GM12878 (cell line): ENCODE results near the gene PRLH. TPM values are rescaled to one million over a fixed set of nuclear protein-coding genes. Genes with fewer than 3 reads are reported as not detected.

Experiments
- CBFB ChIP-seq: IDR thresholded peaks from 2 replicates; pipeline ENCODE4 v1.6.1; 2016; ENCODE audit warnings: antibody characterized with exemption, low read depth
- CHD1 ChIP-seq: IDR thresholded peaks from 2 replicates; pipeline ENCODE4 v1.6.1; 2012; ENCODE audit warnings: low read depth, low read length, improper control_type of control experiment
- CTCF ChIP-seq, 3 experiments: IDR thresholded peaks in 2 of 3; conservative IDR thresholded peaks in 1 of 3; 2 replicates each; pipeline ENCODE4 v1.5.1; 2011; ENCODE audit warnings: low read depth in 3 of 3, low read length in 3 of 3, mild to moderate bottlenecking in 3 of 3, control low read depth in 2 of 3, moderate library complexity in 2 of 3, inconsistent platforms in 1 of 3, mixed read lengths in 1 of 3; ENCODE audit not compliant: control insufficient read depth in 2 of 3, insufficient read depth in 1 of 3; ENCODE audit errors: extremely low read depth in 1 of 3
- EGR1 ChIP-seq, 2 experiments: IDR thresholded peaks; 1 replicate in 1 of 2; 2 replicates in 1 of 2; pipeline ENCODE4 v1.6.1; 2011 to 2012; ENCODE audit warnings: low read depth in 2 of 2, low read length in 2 of 2, borderline replicate concordance in 1 of 2, mild to moderate bottlenecking in 1 of 2, moderate library complexity in 1 of 2
- FOXM1 ChIP-seq: IDR thresholded peaks from 2 replicates; pipeline ENCODE4 v1.6.1; 2012; ENCODE audit warnings: low read depth, mild to moderate bottlenecking, inconsistent platforms, low read length, moderate library complexity
- GATAD2B ChIP-seq: fragments of 450-650 bp; conservative IDR thresholded peaks from 2 replicates; pipeline ENCODE4 v1.6.1; 2017; ENCODE audit warnings: low read depth, mild to moderate bottlenecking, moderate library complexity
- HCFC1 ChIP-seq: fragments of 150-350 bp; IDR thresholded peaks from 2 replicates; pipeline ENCODE4 v1.6.1; 2014; ENCODE audit warnings: low read length
- KDM1A ChIP-seq: fragments of 200-600 bp; sonication (generic); IDR thresholded peaks from 2 replicates; pipeline ENCODE4 v1.6.1; 2016; ENCODE audit warnings: borderline replicate concordance
- NR2C1 ChIP-seq: fragments of 450-650 bp; IDR thresholded peaks from 2 replicates; pipeline ENCODE4 v1.6.1; 2017; ENCODE audit warnings: antibody characterized with exemption, mild to moderate bottlenecking, moderate library complexity
- POLR2AphosphoS5 ChIP-seq: IDR thresholded peaks from 2 replicates; pipeline ENCODE4 v1.6.1; 2011; ENCODE audit warnings: mild to moderate bottlenecking, low read length, inconsistent platforms
- RCOR1 ChIP-seq: conservative IDR thresholded peaks from 2 replicates; pipeline ENCODE4 v1.6.1; 2012; ENCODE audit warnings: low read depth, low read length, improper control_type of control experiment
- SMAD1 ChIP-seq: fragments of 450-650 bp; IDR thresholded peaks from 2 replicates; pipeline ENCODE4 v1.6.1; 2018; ENCODE audit warnings: mild to moderate bottlenecking, low read depth; ENCODE audit not compliant: partially characterized antibody
- SMAD5 ChIP-seq: IDR thresholded peaks from 2 replicates; pipeline ENCODE4 v1.6.1; 2016; ENCODE audit warnings: antibody characterized with exemption, low read depth
- SRF ChIP-seq, 2 experiments: IDR thresholded peaks; 2 replicates each; pipeline ENCODE4 v1.6.1; 2011; ENCODE audit warnings: low read depth in 2 of 2, low read length in 2 of 2, mild to moderate bottlenecking in 1 of 2, moderate library complexity in 1 of 2
- WRNIP1 ChIP-seq: IDR thresholded peaks from 2 replicates; pipeline ENCODE4 v1.6.1; 2011; ENCODE audit warnings: low read depth, low read length, improper control_type of control experiment, borderline replicate concordance
- YY1 ChIP-seq: IDR thresholded peaks from 2 replicates; pipeline ENCODE4 v1.6.1; 2011; ENCODE audit warnings: low read depth, mild to moderate bottlenecking, low read length
- polyA plus RNA-seq, 11 experiments: library from polyadenylated mRNA; depleted of rRNA in 4 of 11; unstranded in 6 of 11; stranded (reverse) in 5 of 11; fragments of >200 nt; fragmentation: Nextera tagmentation in 4 of 11; fragmentation: Illumina TruSeq in 1 of 11; extraction: Ambion mirVana in 4 of 11; extraction: Trizol in 1 of 11; gene quantifications; 1 replicate in 1 of 11; 2 replicates in 10 of 11; pipeline versions ENCODE4 v1.2.1 to v1.2.3, GENCODE V29; 2011 to 2016; ENCODE audit warnings: inconsistent platforms in 2 of 11, missing spikeins in 2 of 11, low read depth in 1 of 11
- total RNA-seq, 4 experiments: library from RNA; depleted of rRNA in 3 of 4; stranded (reverse); fragments of >200 nt in 3 of 4; fragmentation: Illumina TruSeq in 1 of 4; extraction: Trizol in 1 of 4; gene quantifications; 2 replicates each; pipeline versions ENCODE4 v1.2.1 to v1.2.3, GENCODE V29; 2013 to 2021
- TF ChIP-seq, protein P1 (sequence below): fragments of 450-650 bp; IDR thresholded peaks from 2 replicates; pipeline ENCODE4 v1.6.1; 2018; ENCODE audit warnings: mild to moderate bottlenecking, low read depth, moderate library complexity; ENCODE audit not compliant: partially characterized antibody
- TF ChIP-seq, protein P2 (sequence below): IDR thresholded peaks from 2 replicates; pipeline ENCODE4 v1.6.1; 2011; ENCODE audit warnings: mild to moderate bottlenecking, low read depth, low read length, moderate library complexity; ENCODE audit not compliant: insufficient replicate concordance
- TF ChIP-seq, protein P3 (sequence below): fragments of 450-650 bp; IDR thresholded peaks from 2 replicates; pipeline ENCODE4 v1.6.1; 2017; ENCODE audit warnings: mild to moderate bottlenecking, moderate library complexity

PRLH gene
- total and polyA plus RNA-seq, 10 of the 15 experiments (the other 5 are each of a cell fraction or from before 2014, with no cell fraction given) = not detected

DNA sequence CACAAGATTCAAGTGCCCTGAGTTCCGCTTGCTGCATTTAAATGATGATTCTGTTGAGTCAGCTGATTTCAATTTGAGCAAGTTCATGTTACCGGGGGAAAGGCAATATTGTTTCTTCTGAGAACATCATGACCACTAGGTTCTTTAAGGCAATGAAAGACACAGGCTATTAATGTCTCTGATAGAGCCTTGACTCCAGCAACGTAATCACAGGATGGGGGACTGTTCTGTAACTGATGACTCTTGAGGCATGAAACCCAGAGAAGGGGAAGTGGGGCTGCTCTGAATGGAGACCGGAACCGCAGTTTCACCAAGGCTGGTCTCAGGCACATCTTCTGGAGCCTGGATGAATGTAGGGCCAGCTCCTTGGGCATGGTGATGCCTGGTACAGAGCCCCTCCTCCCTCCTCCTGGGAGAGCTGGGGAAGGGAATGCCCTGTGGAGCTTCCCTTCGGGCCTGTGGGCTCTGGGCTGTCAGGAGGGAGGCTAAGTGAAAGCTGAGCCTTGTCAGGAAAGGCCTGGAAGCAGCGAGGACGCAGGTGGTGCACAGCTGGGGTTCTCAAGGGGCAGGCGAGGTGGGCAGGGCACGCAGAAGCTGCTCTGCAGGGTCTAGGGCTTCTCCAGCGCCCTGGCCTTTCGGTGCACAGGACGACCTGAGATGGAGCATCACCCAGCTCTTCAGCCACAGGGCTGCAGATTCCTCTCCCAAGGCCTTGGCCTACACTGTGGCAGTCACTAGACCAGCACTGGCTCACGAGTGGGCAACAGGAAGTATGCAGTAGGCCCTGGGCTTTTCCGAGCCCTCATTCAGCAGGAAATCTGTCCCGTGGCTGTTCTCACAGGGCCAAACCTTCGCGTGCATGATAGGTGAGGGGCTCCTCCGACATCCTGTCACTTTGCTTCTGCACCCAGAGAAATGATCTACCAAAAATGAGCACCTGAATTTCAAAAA lies 36.6 kb upstream of the PRLH start (continued):
- TF ChIP-seq, protein P1, sequence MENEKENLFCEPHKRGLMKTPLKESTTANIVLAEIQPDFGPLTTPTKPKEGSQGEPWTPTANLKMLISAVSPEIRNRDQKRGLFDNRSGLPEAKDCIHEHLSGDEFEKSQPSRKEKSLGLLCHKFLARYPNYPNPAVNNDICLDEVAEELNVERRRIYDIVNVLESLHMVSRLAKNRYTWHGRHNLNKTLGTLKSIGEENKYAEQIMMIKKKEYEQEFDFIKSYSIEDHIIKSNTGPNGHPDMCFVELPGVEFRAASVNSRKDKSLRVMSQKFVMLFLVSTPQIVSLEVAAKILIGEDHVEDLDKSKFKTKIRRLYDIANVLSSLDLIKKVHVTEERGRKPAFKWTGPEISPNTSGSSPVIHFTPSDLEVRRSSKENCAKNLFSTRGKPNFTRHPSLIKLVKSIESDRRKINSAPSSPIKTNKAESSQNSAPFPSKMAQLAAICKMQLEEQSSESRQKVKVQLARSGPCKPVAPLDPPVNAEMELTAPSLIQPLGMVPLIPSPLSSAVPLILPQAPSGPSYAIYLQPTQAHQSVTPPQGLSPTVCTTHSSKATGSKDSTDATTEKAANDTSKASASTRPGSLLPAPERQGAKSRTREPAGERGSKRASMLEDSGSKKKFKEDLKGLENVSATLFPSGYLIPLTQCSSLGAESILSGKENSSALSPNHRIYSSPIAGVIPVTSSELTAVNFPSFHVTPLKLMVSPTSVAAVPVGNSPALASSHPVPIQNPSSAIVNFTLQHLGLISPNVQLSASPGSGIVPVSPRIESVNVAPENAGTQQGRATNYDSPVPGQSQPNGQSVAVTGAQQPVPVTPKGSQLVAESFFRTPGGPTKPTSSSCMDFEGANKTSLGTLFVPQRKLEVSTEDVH = no peak
- TF ChIP-seq SMAD5 (no peak), POLR2AphosphoS5 (no peak), GATAD2B (no peak), KDM1A (no peak), EGR1 (IDR thresholded peaks at IDR 0.05; ENCODE audit: borderline replicate concordance in 1 of 2, low read depth in 2 of 2, low read length in 2 of 2) (no peak), NR2C1 (no peak), FOXM1 (0 out of 2 replicates have a peak, but pooled peaks have one; percentile 22), CHD1 (no peak), SMAD1 (no peak), WRNIP1 (no peak), HCFC1 (no peak), CBFB (peak; percentile 49; the same call in 1 of the 2 replicates), YY1 (0 out of 2 replicates have a peak, but pooled peaks have one; percentile 39), SRF (IDR thresholded peaks at IDR 0.05; ENCODE audit: low read depth in 2 of 2, low read length in 2 of 2) (no peak), RCOR1 (no peak), CTCF (IDR thresholded peaks at IDR 0.05 in 2 of 3, conservative IDR thresholded peaks at IDR 0.05 in 1 of 3; ENCODE audit: control insufficient read depth in 2 of 3, extremely low read depth in 1 of 3, insufficient read depth in 1 of 3, low read depth in 3 of 3, low read length in 3 of 3) (no peak)
- TF ChIP-seq, protein P2, sequence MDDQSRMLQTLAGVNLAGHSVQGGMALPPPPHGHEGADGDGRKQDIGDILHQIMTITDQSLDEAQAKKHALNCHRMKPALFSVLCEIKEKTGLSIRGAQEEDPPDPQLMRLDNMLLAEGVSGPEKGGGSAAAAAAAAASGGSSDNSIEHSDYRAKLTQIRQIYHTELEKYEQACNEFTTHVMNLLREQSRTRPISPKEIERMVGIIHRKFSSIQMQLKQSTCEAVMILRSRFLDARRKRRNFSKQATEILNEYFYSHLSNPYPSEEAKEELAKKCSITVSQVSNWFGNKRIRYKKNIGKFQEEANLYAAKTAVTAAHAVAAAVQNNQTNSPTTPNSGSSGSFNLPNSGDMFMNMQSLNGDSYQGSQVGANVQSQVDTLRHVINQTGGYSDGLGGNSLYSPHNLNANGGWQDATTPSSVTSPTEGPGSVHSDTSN = no peak
- TF ChIP-seq, protein P3, sequence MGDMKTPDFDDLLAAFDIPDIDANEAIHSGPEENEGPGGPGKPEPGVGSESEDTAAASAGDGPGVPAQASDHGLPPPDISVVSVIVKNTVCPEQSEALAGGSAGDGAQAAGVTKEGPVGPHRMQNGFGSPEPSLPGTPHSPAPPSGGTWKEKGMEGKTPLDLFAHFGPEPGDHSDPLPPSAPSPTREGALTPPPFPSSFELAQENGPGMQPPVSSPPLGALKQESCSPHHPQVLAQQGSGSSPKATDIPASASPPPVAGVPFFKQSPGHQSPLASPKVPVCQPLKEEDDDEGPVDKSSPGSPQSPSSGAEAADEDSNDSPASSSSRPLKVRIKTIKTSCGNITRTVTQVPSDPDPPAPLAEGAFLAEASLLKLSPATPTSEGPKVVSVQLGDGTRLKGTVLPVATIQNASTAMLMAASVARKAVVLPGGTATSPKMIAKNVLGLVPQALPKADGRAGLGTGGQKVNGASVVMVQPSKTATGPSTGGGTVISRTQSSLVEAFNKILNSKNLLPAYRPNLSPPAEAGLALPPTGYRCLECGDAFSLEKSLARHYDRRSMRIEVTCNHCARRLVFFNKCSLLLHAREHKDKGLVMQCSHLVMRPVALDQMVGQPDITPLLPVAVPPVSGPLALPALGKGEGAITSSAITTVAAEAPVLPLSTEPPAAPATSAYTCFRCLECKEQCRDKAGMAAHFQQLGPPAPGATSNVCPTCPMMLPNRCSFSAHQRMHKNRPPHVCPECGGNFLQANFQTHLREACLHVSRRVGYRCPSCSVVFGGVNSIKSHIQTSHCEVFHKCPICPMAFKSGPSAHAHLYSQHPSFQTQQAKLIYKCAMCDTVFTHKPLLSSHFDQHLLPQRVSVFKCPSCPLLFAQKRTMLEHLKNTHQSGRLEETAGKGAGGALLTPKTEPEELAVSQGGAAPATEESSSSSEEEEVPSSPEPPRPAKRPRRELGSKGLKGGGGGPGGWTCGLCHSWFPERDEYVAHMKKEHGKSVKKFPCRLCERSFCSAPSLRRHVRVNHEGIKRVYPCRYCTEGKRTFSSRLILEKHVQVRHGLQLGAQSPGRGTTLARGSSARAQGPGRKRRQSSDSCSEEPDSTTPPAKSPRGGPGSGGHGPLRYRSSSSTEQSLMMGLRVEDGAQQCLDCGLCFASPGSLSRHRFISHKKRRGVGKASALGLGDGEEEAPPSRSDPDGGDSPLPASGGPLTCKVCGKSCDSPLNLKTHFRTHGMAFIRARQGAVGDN = no peak
